K562 (cell line): ENCODE data around the gene ZNF609. TPM values are rescaled to one million over a fixed set of nuclear protein-coding genes. Genes with fewer than 3 reads are reported as not detected.
A peak's percentile ranks its signal among the peaks of the same experiment; 100 is the strongest.

Source experiments
- ATAC-seq: fragments of 200-7000 bp; cut with Tn5 transposase; 3 replicates; pipeline ENCODE4 v1.9.1; 2020; ENCODE audit warnings: moderate library complexity
- BruUV-seq: library from RNA; stranded (reverse); fragments of 400-500 nt; replicated peaks from 2 replicates; lab custom pipeline; 2021; lab: Mats Ljungman, UMichigan
- CTCF ChIA-PET: fragments of 300-600 bp; formaldehyde crosslinking; extraction: SDS; loops from one replicate; lab custom pipeline; 2021; ENCODE audit warnings: low intra/inter-chr PET ratio; lab: Yijun Ruan, JAX
- POLR2A ChIA-PET: fragments of 300-600, 350-650 bp; sonication (Branson Sonifier 250); formaldehyde crosslinking; extraction: SDS; loops from one replicate; lab custom pipeline; 2021; ENCODE audit warnings: antibody characterized with exemption, inconsistent platforms; lab: Yijun Ruan, JAX
- DNase-seq, 4 experiments: peaks; one replicate each; pipeline versions ENCODE4 v3.0.0 to v3.0.0-alpha.2; 2011 to 2018; ENCODE audit warnings: low spot score in 3 of 4, mixed read lengths in 3 of 4; ENCODE audit errors: extremely low read depth in 1 of 4
- FAIRE-seq: peaks from 2 replicates; lab custom pipeline; 2011; peaks lifted over from hg19 to GRCh38; lab: Jason Lieb, UNC
- H2AFZ ChIP-seq: 2 replicates; pipeline ENCODE4 v1.6.0; 2011; ENCODE audit warnings: low read depth, low read length, control low read depth, inconsistent platforms
- H3K27ac ChIP-seq: fragments of 200-600 bp; 3 replicates; pipeline ENCODE4 v1.8.0; 2011; ENCODE audit warnings: low read depth, mild to moderate bottlenecking, control low read depth, inconsistent platforms, low read length, moderate library complexity, mixed read lengths; ENCODE audit errors: extremely low read depth
- H3K27me3 ChIP-seq, 2 experiments: fragments of 300-600 bp in 1 of 2; 2 replicates in 1 of 2; 3 replicates in 1 of 2; pipeline versions ENCODE4 v1.6.0 to v1.8.0; 2011; ENCODE audit warnings: inconsistent platforms in 2 of 2, low read length in 2 of 2, mild to moderate bottlenecking in 1 of 2, mixed read lengths in 1 of 2, moderate library complexity in 1 of 2; ENCODE audit not compliant: control insufficient read depth in 2 of 2, insufficient read depth in 2 of 2
- H3K36me3 ChIP-seq: fragments of 300-600 bp; 3 replicates; pipeline ENCODE4 v1.8.0; 2011; ENCODE audit warnings: mild to moderate bottlenecking, low read length, inconsistent platforms; ENCODE audit not compliant: control insufficient read depth, insufficient read depth
- H3K4me1 ChIP-seq, 2 experiments: fragments of 200-600 bp in 1 of 2; replicated peaks in 1 of 2; 2 replicates in 1 of 2; 3 replicates in 1 of 2; pipeline versions ENCODE4 v1.5.1 to v1.8.0; 2011; ENCODE audit warnings: inconsistent platforms in 2 of 2, low read length in 2 of 2, mild to moderate bottlenecking in 1 of 2, mixed read lengths in 1 of 2, moderate library complexity in 1 of 2; ENCODE audit not compliant: control insufficient read depth in 2 of 2, insufficient read depth in 2 of 2
- H3K4me2 ChIP-seq: 2 replicates; pipeline ENCODE4 v1.6.1; 2011; ENCODE audit warnings: low read length, control low read depth, inconsistent platforms, mixed read lengths; ENCODE audit not compliant: insufficient read depth
- H3K4me3 ChIP-seq: fragments of 200-600 bp; sonication (generic), shearing (Covaris generic); 2 replicates; pipeline ENCODE4 v1.5.1; 2016; ENCODE audit warnings: control low read depth, inconsistent platforms
- H3K79me2 ChIP-seq: fragments of 200-600 bp; 3 replicates; pipeline ENCODE4 v1.8.0; 2011; ENCODE audit warnings: low read length, inconsistent platforms; ENCODE audit not compliant: control insufficient read depth, insufficient read depth
- H3K9ac ChIP-seq, 2 experiments: 2 replicates each; pipeline versions ENCODE4 v1.6.0 to v1.6.1; 2011; ENCODE audit warnings: low read depth in 2 of 2, low read length in 2 of 2, control low read depth in 1 of 2, inconsistent platforms in 1 of 2, mild to moderate bottlenecking in 1 of 2, mixed read lengths in 1 of 2; ENCODE audit not compliant: insufficient read depth in 1 of 2
- H3K9me1 ChIP-seq: one replicate; pipeline ENCODE4 v1.6.0; 2011; ENCODE audit warnings: inconsistent platforms, mild to moderate bottlenecking, low read length, moderate library complexity; ENCODE audit not compliant: control insufficient read depth, insufficient read depth
- H3K9me3 ChIP-seq: replicated peaks from 2 replicates; pipeline ENCODE4 v1.5.1; 2011; ENCODE audit warnings: low read depth, low read length, inconsistent platforms; ENCODE audit not compliant: control insufficient read depth, insufficient read depth
- H4K20me1 ChIP-seq: replicated peaks from 2 replicates; pipeline ENCODE4 v1.6.1; 2011; ENCODE audit warnings: low read length, inconsistent platforms, mixed read lengths; ENCODE audit not compliant: control insufficient read depth, insufficient read depth
- DPF2 ChIP-seq: fragments of 450-650 bp; IDR thresholded peaks from 2 replicates; pipeline ENCODE4 v1.6.1; 2016
- GATA2 ChIP-seq: sonication (generic); formaldehyde crosslinking; IDR thresholded peaks from 2 replicates; pipeline ENCODE4 v1.4.0; 2020; ENCODE audit warnings: mild to moderate bottlenecking, missing genetic modification reagents
- MECOM ChIP-seq: fragments of 250-450 bp; sonication (Bioruptor Pico); IDR thresholded peaks from 2 replicates; pipeline ENCODE4 v1.8.0; 2022; ENCODE audit warnings: inconsistent platforms
- NFIC ChIP-seq: fragments of 450-650 bp; IDR thresholded peaks from 2 replicates; pipeline ENCODE4 v1.6.1; 2017; ENCODE audit warnings: mild to moderate bottlenecking, inconsistent platforms
- NFIX ChIP-seq: fragments of 250-450 bp; sonication (Bioruptor Pico); IDR thresholded peaks from 2 replicates; pipeline ENCODE4 v1.4.0; 2020; ENCODE audit warnings: low read depth, mild to moderate bottlenecking, moderate library complexity
- RAD21 ChIP-seq, 2 experiments: fragments of 250-450 bp in 1 of 2; fragments of 450-650 bp in 1 of 2; sonication (Bioruptor Pico) in 1 of 2; formaldehyde crosslinking in 1 of 2; IDR thresholded peaks in 1 of 2; conservative IDR thresholded peaks in 1 of 2; 2 replicates each; pipeline versions ENCODE4 v1.4.0 to v1.8.0; 2020 to 2022; ENCODE audit warnings: mild to moderate bottlenecking in 2 of 2, moderate library complexity in 1 of 2
- RBM17 ChIP-seq: fragments of 200-400 bp; formaldehyde crosslinking; IDR thresholded peaks from 2 replicates; pipeline ENCODE4 v1.6.1; 2017; ENCODE audit warnings: low read depth, mild to moderate bottlenecking, low read length, borderline replicate concordance
- SMAD1 ChIP-seq: fragments of 150-350 bp; IDR thresholded peaks from 2 replicates; pipeline ENCODE4 v1.6.1; 2014; ENCODE audit warnings: low read length, low read depth; ENCODE audit not compliant: partially characterized antibody
- TRIM24 ChIP-seq, 2 experiments: fragments of 450-650 bp; IDR thresholded peaks; 2 replicates each; pipeline ENCODE4 v1.6.1; 2016
- ZC3H8 ChIP-seq: fragments of 450-650 bp; IDR thresholded peaks from 2 replicates; pipeline ENCODE4 v1.6.1; 2017
- ZNF311 ChIP-seq: fragments of 250-450 bp; sonication (Bioruptor Pico); IDR thresholded peaks from 2 replicates; pipeline ENCODE4 v1.4.0; 2020; ENCODE audit warnings: mild to moderate bottlenecking, moderate library complexity
- WGBS: fragments of 100-300 bp; shearing (Covaris generic); methylation state at CpG from one replicate; pipeline ENCODE4 v1.1.6; 2016; ENCODE audit warnings: low coverage, mixed read lengths; ENCODE audit not compliant: insufficient coverage; ENCODE audit errors: missing lambda C conversion rate; 5-methylcytosine and 5-hydroxymethylcytosine counted together
- in situ Hi-C: fragments of 300-500 bp; cut with MboI; formaldehyde crosslinking; loops from 4 replicates; pipeline ENCODE4 v1.15.0; 2018; ENCODE audit warnings: inconsistent platforms, mixed read lengths
- intact Hi-C: fragments of 100-400 bp; cut with micrococcal nuclease; formaldehyde crosslinking; loops from 2 replicates; pipeline ENCODE4 v1.14.2; 2022
- polyA plus RNA-seq, 8 experiments: library from polyadenylated mRNA; depleted of rRNA in 4 of 8; stranded (reverse) in 5 of 8; unstranded in 3 of 8; fragments of >200 nt; fragmentation: Nextera tagmentation in 2 of 8; fragmentation: Illumina TruSeq in 1 of 8; extraction: Ambion mirVana in 2 of 8; extraction: Trizol in 1 of 8; gene quantifications; 2 replicates each; pipeline versions ENCODE4 v1.2.1 to v1.2.3, GENCODE V29; 2011 to 2014; ENCODE audit warnings: inconsistent platforms in 1 of 8, missing spikeins in 1 of 8
- total RNA-seq, 7 experiments: library from RNA; depleted of rRNA in 6 of 7; stranded (reverse); fragments of >200 nt in 6 of 7; fragmentation: Illumina TruSeq in 2 of 7; extraction: Trizol in 2 of 7; gene quantifications; 2 replicates each; pipeline versions ENCODE4 v1.2.1 to v1.2.3, GENCODE V29; 2011 to 2021; ENCODE audit warnings: low replicate concordance in 1 of 7
- TF ChIP-seq, protein P1 (sequence below): IDR thresholded peaks from 3 replicates; pipeline ENCODE4 v1.6.1; 2011; ENCODE audit warnings: borderline replicate concordance, mild to moderate bottlenecking; ENCODE audit not compliant: insufficient read length, insufficient read depth
- TF ChIP-seq, protein P2 (sequence below): fragments of 450-650 bp; conservative IDR thresholded peaks from 2 replicates; pipeline ENCODE4 v1.6.1; 2016; ENCODE audit warnings: missing genetic modification characterization, low read depth, mild to moderate bottlenecking, control low read depth, missing compliant biosample characterization
- TF ChIP-seq, protein P3 (sequence below): fragments of 450-650 bp; IDR thresholded peaks from 2 replicates; pipeline ENCODE4 v1.6.1; 2017; ENCODE audit warnings: antibody characterized with exemption, mild to moderate bottlenecking

ZNF609 gene
- total and polyA plus RNA-seq, 9 of the 15 experiments (the other 6 are each of a cell fraction or from before 2014, with no cell fraction given): 3.0 to 38.7 (median 17.8) TPM

DNA sequence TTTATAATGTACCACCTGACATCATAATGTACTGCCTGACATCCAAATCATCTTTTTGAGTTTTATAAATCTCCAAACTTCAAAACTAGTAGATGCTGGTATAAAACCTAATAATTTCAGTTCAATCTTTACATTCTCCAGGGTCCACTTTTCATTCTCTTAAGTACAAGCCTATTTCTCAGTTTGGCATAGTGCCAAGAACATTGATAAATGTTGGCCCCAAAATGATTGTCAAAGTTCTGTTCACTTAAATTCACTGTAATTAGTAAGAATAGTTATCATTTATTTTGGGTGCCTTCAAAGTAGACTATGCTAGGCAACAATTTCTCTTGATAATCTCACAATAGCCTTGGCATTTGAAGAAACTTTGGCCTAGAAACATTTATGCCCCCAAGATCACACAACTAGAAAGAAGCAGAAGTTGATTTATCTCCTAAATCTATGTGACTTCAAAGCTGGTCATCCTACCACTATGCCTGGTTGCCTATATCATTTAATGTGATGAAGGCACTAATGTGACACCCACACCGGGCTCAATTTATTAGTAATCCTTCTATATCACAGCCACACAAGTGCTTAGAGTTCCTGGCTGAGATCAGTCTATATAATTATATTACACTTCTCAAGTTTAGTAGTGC lies 101.7 kb downstream of the ZNF609 start:
- ChIA-PET CTCF (interaction anchor here (0.6 kb wide), 1 partner anchor 10 kb away, joined by 4 read pairs; no protein-coding TSS in a partner anchor), POLR2A (interaction anchor here (0.6 kb wide), 1 partner anchor 18 kb away, joined by 3 read pairs; no protein-coding TSS in a partner anchor)
- in situ Hi-C loops: no loop called here
- H3K9me1 ChIP-seq: no peaks in the 10 kb centered on the region
- H3K9ac ChIP-seq: no peak overlapping the region
- peaks cover 7% of the 10 kb centered on the region for H3K36me3 ChIP-seq
- ATAC-seq (no peak), FAIRE-seq (no peak), DNase-seq (no peak)
- no peak overlapping the region for H2AFZ ChIP-seq
- H3K4me1 ChIP-seq: peaks cover 9 to 46% of the 10 kb centered on the region in 2 experiments
- TF ChIP-seq MECOM: 0 out of 2 replicates have a peak, but pooled peaks have one; percentile 23
- TF ChIP-seq, protein P1, sequence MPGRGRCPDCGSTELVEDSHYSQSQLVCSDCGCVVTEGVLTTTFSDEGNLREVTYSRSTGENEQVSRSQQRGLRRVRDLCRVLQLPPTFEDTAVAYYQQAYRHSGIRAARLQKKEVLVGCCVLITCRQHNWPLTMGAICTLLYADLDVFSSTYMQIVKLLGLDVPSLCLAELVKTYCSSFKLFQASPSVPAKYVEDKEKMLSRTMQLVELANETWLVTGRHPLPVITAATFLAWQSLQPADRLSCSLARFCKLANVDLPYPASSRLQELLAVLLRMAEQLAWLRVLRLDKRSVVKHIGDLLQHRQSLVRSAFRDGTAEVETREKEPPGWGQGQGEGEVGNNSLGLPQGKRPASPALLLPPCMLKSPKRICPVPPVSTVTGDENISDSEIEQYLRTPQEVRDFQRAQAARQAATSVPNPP: no peak
- TF ChIP-seq NFIC: peak; percentile 100
- peak in 1 of 2 experiments; percentile 49; a peak in 2 of 4 replicates for TF ChIP-seq RAD21 (CRISPR knock-in tag; conservative IDR thresholded peaks at IDR 0.05 in 1 of 2, IDR thresholded peaks at IDR 0.05 in 1 of 2)
- no peak for TF ChIP-seq ZC3H8
- TF ChIP-seq, protein P2, sequence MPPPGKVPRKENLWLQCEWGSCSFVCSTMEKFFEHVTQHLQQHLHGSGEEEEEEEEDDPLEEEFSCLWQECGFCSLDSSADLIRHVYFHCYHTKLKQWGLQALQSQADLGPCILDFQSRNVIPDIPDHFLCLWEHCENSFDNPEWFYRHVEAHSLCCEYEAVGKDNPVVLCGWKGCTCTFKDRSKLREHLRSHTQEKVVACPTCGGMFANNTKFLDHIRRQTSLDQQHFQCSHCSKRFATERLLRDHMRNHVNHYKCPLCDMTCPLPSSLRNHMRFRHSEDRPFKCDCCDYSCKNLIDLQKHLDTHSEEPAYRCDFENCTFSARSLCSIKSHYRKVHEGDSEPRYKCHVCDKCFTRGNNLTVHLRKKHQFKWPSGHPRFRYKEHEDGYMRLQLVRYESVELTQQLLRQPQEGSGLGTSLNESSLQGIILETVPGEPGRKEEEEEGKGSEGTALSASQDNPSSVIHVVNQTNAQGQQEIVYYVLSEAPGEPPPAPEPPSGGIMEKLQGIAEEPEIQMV (tag): no peak
- TF ChIP-seq ZNF311 (CRISPR knock-in tag): 0 out of 2 replicates have a peak, but pooled peaks have one; percentile 18
- no peak for TF ChIP-seq RBM17
- peak; percentile 19; the same call in 1 of the 2 replicates for TF ChIP-seq DPF2
- TF ChIP-seq, protein P3, sequence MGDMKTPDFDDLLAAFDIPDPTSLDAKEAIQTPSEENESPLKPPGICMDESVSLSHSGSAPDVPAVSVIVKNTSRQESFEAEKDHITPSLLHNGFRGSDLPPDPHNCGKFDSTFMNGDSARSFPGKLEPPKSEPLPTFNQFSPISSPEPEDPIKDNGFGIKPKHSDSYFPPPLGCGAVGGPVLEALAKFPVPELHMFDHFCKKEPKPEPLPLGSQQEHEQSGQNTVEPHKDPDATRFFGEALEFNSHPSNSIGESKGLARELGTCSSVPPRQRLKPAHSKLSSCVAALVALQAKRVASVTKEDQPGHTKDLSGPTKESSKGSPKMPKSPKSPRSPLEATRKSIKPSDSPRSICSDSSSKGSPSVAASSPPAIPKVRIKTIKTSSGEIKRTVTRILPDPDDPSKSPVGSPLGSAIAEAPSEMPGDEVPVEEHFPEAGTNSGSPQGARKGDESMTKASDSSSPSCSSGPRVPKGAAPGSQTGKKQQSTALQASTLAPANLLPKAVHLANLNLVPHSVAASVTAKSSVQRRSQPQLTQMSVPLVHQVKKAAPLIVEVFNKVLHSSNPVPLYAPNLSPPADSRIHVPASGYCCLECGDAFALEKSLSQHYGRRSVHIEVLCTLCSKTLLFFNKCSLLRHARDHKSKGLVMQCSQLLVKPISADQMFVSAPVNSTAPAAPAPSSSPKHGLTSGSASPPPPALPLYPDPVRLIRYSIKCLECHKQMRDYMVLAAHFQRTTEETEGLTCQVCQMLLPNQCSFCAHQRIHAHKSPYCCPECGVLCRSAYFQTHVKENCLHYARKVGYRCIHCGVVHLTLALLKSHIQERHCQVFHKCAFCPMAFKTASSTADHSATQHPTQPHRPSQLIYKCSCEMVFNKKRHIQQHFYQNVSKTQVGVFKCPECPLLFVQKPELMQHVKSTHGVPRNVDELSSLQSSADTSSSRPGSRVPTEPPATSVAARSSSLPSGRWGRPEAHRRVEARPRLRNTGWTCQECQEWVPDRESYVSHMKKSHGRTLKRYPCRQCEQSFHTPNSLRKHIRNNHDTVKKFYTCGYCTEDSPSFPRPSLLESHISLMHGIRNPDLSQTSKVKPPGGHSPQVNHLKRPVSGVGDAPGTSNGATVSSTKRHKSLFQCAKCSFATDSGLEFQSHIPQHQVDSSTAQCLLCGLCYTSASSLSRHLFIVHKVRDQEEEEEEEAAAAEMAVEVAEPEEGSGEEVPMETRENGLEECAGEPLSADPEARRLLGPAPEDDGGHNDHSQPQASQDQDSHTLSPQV: 0 out of 2 replicates have a peak, but pooled peaks have one; percentile 22
- peak; percentile 45 for TF ChIP-seq GATA2
- peak; percentile 99 for TF ChIP-seq NFIX (CRISPR knock-in tag)
- TF ChIP-seq TRIM24 (IDR thresholded peaks at IDR 0.05): 0 out of 4 replicates have a peak, but pooled peaks of 1 of the 2 experiments have one; percentile 35
- TF ChIP-seq SMAD1: peak; percentile 95
- H3K27ac ChIP-seq: no peak overlapping the region
- H4K20me1 ChIP-seq: no peaks in the 10 kb centered on the region
- H3K79me2 ChIP-seq: peaks cover 91% of the 10 kb centered on the region
- intact Hi-C loops: loop anchor here (10.0 kb wide), 1 partner anchor 127 kb away; no protein-coding TSS in a partner anchor
- no TSS peak for BruUV-seq
- H3K4me3 ChIP-seq: no peak overlapping the region
- no peaks in the 10 kb centered on the region for H3K27me3 ChIP-seq
- 90% methylated on average over 1 of the region's 1 CpG for WGBS
- H3K9me3 ChIP-seq: no peaks in the 10 kb centered on the region
- H3K4me2 ChIP-seq: no peak overlapping the region
